Thymus (tissue), 14 donors: ENCODE measurements around the gene UBE2L5. TPM values are rescaled to one million over a fixed set of nuclear protein-coding genes. Genes with fewer than 3 reads are reported as not detected.
A peak's percentile ranks its signal among the peaks of the same experiment; 100 is the strongest.

Source experiments
- DNase-seq, 9 donors: peaks; one replicate each; pipeline ENCODE4 v3.0.0-alpha.2; 2013; ENCODE audit warnings: low spot score in 9 of 9, low read depth in 6 of 9, missing footprints in 1 of 9
- H3K27ac ChIP-seq, 2 donors: one replicate each; pipeline ENCODE4 v1.5.1; 2013; ENCODE audit warnings: control low read depth in 1 of 2, low read depth in 1 of 2, low read length in 1 of 2, mild to moderate bottlenecking in 1 of 2, moderate library complexity in 1 of 2
- H3K27me3 ChIP-seq, 2 donors: one replicate each; pipeline ENCODE4 v1.5.1; 2013; ENCODE audit warnings: low read length in 1 of 2; ENCODE audit not compliant: control insufficient read depth in 2 of 2, insufficient read depth in 1 of 2
- H3K36me3 ChIP-seq, 2 donors: one replicate each; pipeline ENCODE4 v1.5.1; 2013; ENCODE audit warnings: low read length in 1 of 2, mild to moderate bottlenecking in 1 of 2, moderate library complexity in 1 of 2; ENCODE audit not compliant: control insufficient read depth in 2 of 2, insufficient read depth in 2 of 2
- H3K4me1 ChIP-seq, 2 donors: one replicate each; pipeline ENCODE4 v1.5.1; 2013; ENCODE audit warnings: low read length in 2 of 2; ENCODE audit not compliant: control insufficient read depth in 2 of 2, insufficient read depth in 2 of 2
- H3K4me3 ChIP-seq, 2 donors: one replicate each; pipeline ENCODE4 v1.5.1; 2013; ENCODE audit warnings: low read length in 2 of 2, control low read depth in 1 of 2, mild to moderate bottlenecking in 1 of 2
- H3K9me3 ChIP-seq, 2 donors: one replicate each; pipeline ENCODE4 v1.5.1; 2013; ENCODE audit warnings: low read length in 1 of 2, mild to moderate bottlenecking in 1 of 2; ENCODE audit not compliant: control insufficient read depth in 2 of 2, insufficient read depth in 1 of 2
- WGBS: extraction: QIAGEN DNeasy Blood & Tissue Kit; methylation state at CpG from one replicate; pipeline ENCODE4 v1.1.7; 2013; 5-methylcytosine and 5-hydroxymethylcytosine counted together
- long read RNA-seq, 10 donors: transcript quantifications; one replicate each; lab custom pipeline, GENCODE V29; 2026
- polyA plus RNA-seq: library from polyadenylated mRNA; stranded (reverse); fragments of 200-250 nt; gene quantifications from one replicate; pipeline ENCODE4 v1.2.3, GENCODE V29; 2013
- total RNA-seq: library from RNA; stranded (reverse); fragments of 120-200 nt; gene quantifications from one replicate; pipeline ENCODE4 v1.2.4, GENCODE V29; 2013
- donor health status: healthy.

Gene UBE2L5
- total RNA-seq (0.24 TPM), polyA plus RNA-seq (0.23 TPM)
- long read RNA-seq, donor 1: 0 reads
- long read RNA-seq, donor 2: 0 reads
- long read RNA-seq, donor 3: 0 reads
- long read RNA-seq, donor 4, partial matches to known transcripts: 0 of 1 reads
- long read RNA-seq, donor 4, other reads (novel, unspliced or antisense): 0 of 1 reads
- long read RNA-seq, donor 5, partial matches to known transcripts: 4,976 of 6,763 reads
- long read RNA-seq, donor 5, other reads (novel, unspliced or antisense): 1,787 of 6,763 reads
- long read RNA-seq, donor 6: 0 reads
- long read RNA-seq, donor 7: 0 reads
- long read RNA-seq, donor 8, partial matches to known transcripts: 0 of 1 reads
- long read RNA-seq, donor 8, other reads (novel, unspliced or antisense): 0 of 1 reads
- long read RNA-seq, donor 9: 0 reads
- long read RNA-seq, donor 10: 0 reads

- H3K4me1 ChIP-seq: peaks cover 36 to 48% of the 10 kb centered on the region in 2 donors
- peak within 1 kb of the TSS; percentile 90 to 95 for H3K27ac ChIP-seq
- H3K9me3 ChIP-seq: no peaks in the 10 kb centered on the region
- WGBS: under 1% methylated on average over 57 of the region's 57 CpGs
- peak within 1 kb of the TSS; percentile 56 to 69 for H3K4me3 ChIP-seq
- H3K27me3 ChIP-seq: no peaks in the 10 kb centered on the region
- DNase-seq: peak in 7 of 9 donors; percentile 43 to 84 (median 63)
- no peaks in the 10 kb centered on the region for H3K36me3 ChIP-seq
These were observed at the start of gene UBE2L5 for GRCh38 chr13:30422054-30422839. Gene UBE2L5, plus strand, starts transcription at chr13:30422493. Its CDS starts 5,498 bp downstream, at chr13:30427991.

- WGBS: 21% methylated on average over 9 of the region's 9 CpGs
- DNase-seq: peak in 1 of 9 donors; percentile 74
- Histone ChIP-seq H3K9me3 (no peaks in the 10 kb centered on the region), H3K4me3 (peak overlapping the region; percentile 50 to 54), H3K4me1 (peaks cover 57 to 98% of the 10 kb centered on the region in 2 donors), H3K27ac (peak overlapping the region; percentile 95 to 97), H3K27me3 (no peaks in the 10 kb centered on the region), H3K36me3 (peaks cover 0 to 26% of the 10 kb centered on the region in 2 donors)
These were observed 48.6 kb upstream of the UBE2L5 start for GRCh38 chr13:30373727-30374126.

- H3K9me3 ChIP-seq: no peaks in the 10 kb centered on the region
- WGBS: 46% methylated on average over 14 of the region's 14 CpGs
- peaks cover 0 to 16% of the 10 kb centered on the region in 2 donors for H3K36me3 ChIP-seq
- H3K27ac ChIP-seq: peak overlapping the region; percentile 85 to 97
- H3K27me3 ChIP-seq: no peaks in the 10 kb centered on the region
- peaks cover 49 to 86% of the 10 kb centered on the region in 2 donors for H3K4me1 ChIP-seq
- DNase-seq: peak in 1 of 9 donors; percentile 47
- H3K4me3 ChIP-seq: peak overlapping the region; percentile 50 to 54
These were observed 46.9 kb upstream of the UBE2L5 start for GRCh38 chr13:30375265-30375835.

GRCh38 chr13:30376426-30377311 is 45.6 kb upstream of the UBE2L5 start:
- Histone ChIP-seq H3K27ac (peak overlapping the region; percentile 97), H3K4me1 (peaks cover 41 to 76% of the 10 kb centered on the region in 2 donors), H3K4me3 (peak overlapping the region; percentile 54 to 55), H3K27me3 (no peaks in the 10 kb centered on the region), H3K9me3 (no peaks in the 10 kb centered on the region), H3K36me3 (peaks cover 0 to 8% of the 10 kb centered on the region in 2 donors)
- peak in 8 of 9 donors; percentile 55 to 91 (median 78) for DNase-seq
- WGBS: 14% methylated on average over 5 of the region's 5 CpGs

- Histone ChIP-seq H3K4me1 (peaks cover 41 to 74% of the 10 kb centered on the region in 2 donors), H3K36me3 (peaks cover 0 to 8% of the 10 kb centered on the region in 2 donors), H3K27ac (peak overlapping the region; percentile 97), H3K9me3 (no peaks in the 10 kb centered on the region), H3K4me3 (peak overlapping the region in 1 of 2 donors; percentile 54), H3K27me3 (no peaks in the 10 kb centered on the region)
- WGBS: 77% methylated on average over 2 of the region's 2 CpGs
- DNase-seq: no peak
These were observed 45.0 kb upstream of the UBE2L5 start for GRCh38 chr13:30377312-30377685.

- no peak overlapping the region for H3K4me3 ChIP-seq
- H3K27me3 ChIP-seq: no peaks in the 10 kb centered on the region
- no peaks in the 10 kb centered on the region for H3K9me3 ChIP-seq
- WGBS: 78% methylated on average over 2 of the region's 2 CpGs
- DNase-seq: peak in 1 of 9 donors; percentile 59
- H3K4me1 ChIP-seq: peaks cover 41 to 75% of the 10 kb centered on the region in 2 donors
- H3K36me3 ChIP-seq: peaks cover 0 to 3% of the 10 kb centered on the region in 2 donors
- peak overlapping the region; percentile 69 to 74 for H3K27ac ChIP-seq
These were observed 44.1 kb upstream of the UBE2L5 start for GRCh38 chr13:30378191-30378590.

- peaks cover 33 to 69% of the 10 kb centered on the region in 2 donors for H3K4me1 ChIP-seq
- H3K4me3 ChIP-seq: no peak overlapping the region
- 98% methylated on average over 2 of the region's 2 CpGs for WGBS
- H3K27ac ChIP-seq: no peak overlapping the region
- H3K9me3 ChIP-seq: no peaks in the 10 kb centered on the region
- no peaks in the 10 kb centered on the region for H3K36me3 ChIP-seq
- no peak for DNase-seq
- H3K27me3 ChIP-seq: no peaks in the 10 kb centered on the region
These were observed 41.2 kb upstream of the UBE2L5 start for GRCh38 chr13:30381049-30381448.

- Histone ChIP-seq H3K4me3 (no peak overlapping the region), H3K9me3 (no peaks in the 10 kb centered on the region), H3K4me1 (peaks cover 22 to 65% of the 10 kb centered on the region in 2 donors), H3K36me3 (no peaks in the 10 kb centered on the region), H3K27ac (peak overlapping the region; percentile 78 to 84), H3K27me3 (no peaks in the 10 kb centered on the region)
- peak in 5 of 9 donors; percentile 71 to 84 (median 73) for DNase-seq
- 4% methylated on average over 6 of the region's 6 CpGs for WGBS
These were observed 39.3 kb upstream of the UBE2L5 start for GRCh38 chr13:30382836-30383525.
